DMS153 treated with DMSO at 0.1 percent for 48 hours (cell line): ENCODE results near the gene PRKAG1.
"Not testable (repeated sequence)": the region's sequence is repeated elsewhere in the genome, so short reads cannot be mapped to it uniquely, and the experiment has no call there.

Source experiments
- DNase-seq: peaks from one replicate; lab custom pipeline; 2025; ENCODE audit not compliant: unreplicated experiment; lab: John Stamatoyannopoulos, UW

PRKAG1 gene

DNA sequence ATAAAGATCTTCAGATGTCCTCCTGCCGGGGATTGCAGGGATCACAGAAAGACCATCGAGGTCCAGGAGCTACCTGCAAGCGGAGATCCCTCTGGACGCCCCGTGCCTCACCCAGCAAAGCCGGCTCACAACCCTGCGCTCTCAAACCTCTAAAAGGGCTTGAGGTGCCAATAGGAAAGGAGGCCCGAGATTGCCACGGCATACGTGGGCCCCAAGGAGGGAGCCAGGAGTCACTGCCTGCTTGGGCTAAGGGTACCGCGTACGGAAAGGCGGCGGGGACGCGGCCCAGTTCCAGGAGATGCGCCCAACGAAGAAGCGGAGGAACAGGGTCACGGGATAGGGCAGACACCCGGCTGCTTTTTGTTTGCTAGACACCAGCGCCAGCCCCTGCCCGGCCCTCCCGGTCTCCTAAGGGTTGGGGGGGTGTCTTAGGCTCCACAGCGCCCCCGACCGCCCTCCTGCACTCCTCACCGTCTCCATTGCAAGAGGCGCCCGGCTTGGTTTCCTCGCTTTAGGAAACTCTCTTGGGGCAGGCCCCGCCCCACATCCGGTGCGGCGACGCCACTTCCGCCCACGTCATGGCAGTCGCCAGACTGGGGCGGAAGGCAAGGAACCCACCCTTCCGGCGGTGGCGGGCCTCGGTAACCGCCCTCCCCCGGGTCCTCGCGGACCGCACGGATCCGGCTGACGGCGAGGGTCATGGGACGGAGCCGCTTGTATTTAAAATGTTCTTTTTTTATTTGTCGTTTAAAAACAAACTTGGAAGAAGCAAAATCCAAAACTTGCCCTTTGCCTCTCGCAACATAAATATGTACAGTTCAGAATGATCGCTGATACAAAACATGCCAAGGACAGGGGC is at the start of gene PRKAG1:
TSS of gene PRKAG1 (minus strand) at position 516 of the 859 bp plus-strand sequence. CDS start at position 480, 36 bp downstream.
- peak; percentile 94 for DNase-seq

DNA sequence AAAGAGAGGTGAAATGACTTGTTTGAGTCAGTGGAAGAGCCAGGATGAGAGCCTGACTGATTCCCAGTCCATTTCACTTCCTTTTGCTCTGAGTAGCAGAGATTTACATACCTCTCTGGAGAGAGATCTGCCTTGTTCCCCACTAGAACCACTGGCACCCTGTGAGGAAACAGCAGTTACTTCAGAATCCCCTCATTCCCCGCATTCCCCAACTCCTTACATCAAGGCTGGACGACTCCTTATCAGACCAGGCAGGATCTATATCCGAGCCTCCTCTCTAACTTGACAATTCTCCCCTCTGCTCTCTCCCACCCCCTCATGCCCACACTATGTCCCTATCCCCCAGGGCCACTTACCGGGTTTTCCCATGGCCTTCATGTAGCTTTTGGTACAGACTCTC is 47.5 kb upstream of the PRKAG1 start:
- no peak for DNase-seq

GRCh38 chr12:49064767-49065152 is 46.2 kb upstream of the PRKAG1 start:
- DNase-seq: no peak

GRCh38 chr12:49061916-49062315 is 43.3 kb upstream of the PRKAG1 start:
- not testable (repeated sequence) for DNase-seq

- no peak for DNase-seq
These were observed 42.6 kb upstream of the PRKAG1 start for GRCh38 chr12:49061157-49061650.

- peak; percentile 89 for DNase-seq
These were observed 41.9 kb upstream of the PRKAG1 start, which contains the start of gene KMT2D for GRCh38 chr12:49060237-49061156. TSS of gene KMT2D (minus strand) at chr12:49060794. CDS start at chr12:49055324, 5,470 bp downstream.

DNA sequence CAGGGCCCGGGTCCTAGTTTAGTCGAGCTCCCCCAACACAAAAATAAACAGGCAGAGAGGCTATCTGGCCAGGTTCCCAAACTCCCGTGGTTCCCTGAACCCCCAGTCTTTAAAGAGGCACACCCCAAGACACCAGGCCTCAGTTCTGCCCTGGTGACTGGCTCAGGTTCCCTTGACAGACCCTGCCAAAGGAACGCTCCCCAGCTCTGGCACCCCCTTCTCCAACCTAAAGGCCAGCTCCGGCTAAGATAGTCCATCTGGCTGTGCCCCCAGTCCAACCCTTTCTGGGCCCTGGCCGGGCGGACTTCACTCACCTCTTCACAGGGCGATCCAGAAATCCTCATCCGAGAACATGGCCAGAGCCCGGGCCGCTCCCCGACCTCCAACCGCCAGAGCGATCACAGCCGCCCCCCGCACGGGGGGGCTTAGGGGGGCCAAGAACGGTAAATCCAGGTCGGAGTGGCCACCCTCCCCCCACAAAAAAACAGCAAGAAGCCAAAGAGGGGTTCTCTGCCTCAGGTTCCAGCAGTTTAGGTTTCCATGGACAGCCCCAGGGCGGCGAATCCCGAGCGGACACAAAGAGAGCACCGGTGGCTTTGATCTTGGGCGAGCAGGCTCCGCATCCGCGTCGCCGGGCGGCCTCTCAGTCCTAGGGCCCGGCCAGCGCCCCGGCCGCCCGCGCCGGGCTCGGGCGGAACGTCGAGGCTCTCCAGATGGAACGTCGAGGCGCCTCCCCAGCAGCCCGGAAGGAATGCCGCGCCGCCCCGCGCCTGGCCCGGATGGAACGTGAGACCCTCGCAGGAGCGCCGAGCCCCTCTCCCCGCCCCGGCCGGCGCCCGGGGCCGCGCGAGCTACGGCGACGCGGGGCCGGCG is 41.0 kb upstream of the PRKAG1 start:
- DNase-seq: no peak

GRCh38 chr12:49059045-49059298 is 40.4 kb upstream of the PRKAG1 start:
- DNase-seq: no peak

GRCh38 chr12:49058366-49059044 is 39.9 kb upstream of the PRKAG1 start:
- DNase-seq: no peak

- DNase-seq: no peak
These were observed 39.3 kb upstream of the PRKAG1 start for GRCh38 chr12:49057888-49058287.

- no peak for DNase-seq
These were observed 37.6 kb upstream of the PRKAG1 start for GRCh38 chr12:49055978-49056754.

- no peak for DNase-seq
These were observed 36.5 kb upstream of the PRKAG1 start for GRCh38 chr12:49055092-49055491.

- DNase-seq: no peak
These were observed 35.9 kb upstream of the PRKAG1 start for GRCh38 chr12:49054524-49054923.

DNA sequence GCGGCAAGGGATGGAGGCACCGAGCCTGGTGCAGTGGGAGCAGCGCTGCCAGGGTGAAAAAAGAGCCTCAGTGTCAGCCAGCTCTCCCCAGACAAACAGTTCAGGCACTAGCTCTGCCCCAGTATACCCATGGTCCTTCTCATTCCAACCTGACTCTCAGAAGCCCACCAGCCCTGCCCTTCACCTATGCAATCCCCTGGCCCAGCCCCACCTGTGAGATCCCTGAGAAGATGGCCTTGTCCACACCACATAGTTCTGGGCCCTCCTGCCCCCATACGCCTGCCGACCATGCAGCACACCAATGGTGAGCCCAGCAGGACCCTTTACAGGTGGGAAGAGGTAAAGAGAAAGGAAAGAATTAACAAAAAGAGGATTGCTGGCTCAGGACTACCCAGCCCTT is 35.5 kb upstream of the PRKAG1 start:
- DNase-seq: no peak

GRCh38 chr12:49052451-49053208 is 34.1 kb upstream of the PRKAG1 start:
- DNase-seq: no peak

GRCh38 chr12:49051777-49052438 is 33.3 kb upstream of the PRKAG1 start:
- DNase-seq: no peak

DNA sequence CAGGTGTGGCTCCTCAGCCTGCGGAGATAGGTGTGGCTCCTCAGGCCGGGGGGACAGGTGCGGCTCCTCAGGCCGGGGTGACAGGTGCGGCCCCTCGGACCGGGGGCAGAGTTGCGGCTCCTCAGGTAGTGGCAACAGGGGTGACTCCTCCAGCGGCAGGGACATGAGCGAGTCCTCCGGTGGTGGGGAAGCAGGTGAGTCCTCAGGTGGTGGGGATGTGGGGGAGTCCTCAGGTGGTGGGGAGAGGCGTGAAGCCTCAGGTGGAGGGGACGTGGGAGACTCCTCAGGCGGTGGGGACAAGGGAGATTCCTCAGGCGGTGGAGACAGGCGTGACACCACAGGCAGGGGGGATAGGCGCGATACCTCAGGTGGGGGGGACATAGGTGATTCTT is 32.8 kb upstream of the PRKAG1 start:
- no peak for DNase-seq
